Upper lobe of right lung (tissue), 1 donor: ENCODE measurements around the gene GPR183. TPM values are rescaled to one million over a fixed set of nuclear protein-coding genes. Genes with fewer than 3 reads are reported as not detected.

ENCODE experiments used
- ATAC-seq: fragments of 200-7000 bp; cut with Tn5 transposase; one replicate; pipeline ENCODE4 v1.9.1; 2020; ENCODE audit warnings: mild to moderate bottlenecking, moderate library complexity
- DNase-seq: peaks from one replicate; pipeline ENCODE4 v3.0.0-alpha.2; 2020
- H3K27ac ChIP-seq: fragments of 200-600 bp; one replicate; pipeline ENCODE4 v1.8.0; 2022
- H3K27me3 ChIP-seq: fragments of 200-600 bp; one replicate; pipeline ENCODE4 v1.8.0; 2022; ENCODE audit warnings: mild to moderate bottlenecking
- H3K36me3 ChIP-seq: fragments of 200-600 bp; one replicate; pipeline ENCODE4 v1.8.0; 2022
- H3K4me1 ChIP-seq: fragments of 200-600 bp; one replicate; pipeline ENCODE4 v1.8.0; 2022
- H3K4me3 ChIP-seq: fragments of 200-600 bp; one replicate; pipeline ENCODE4 v1.8.0; 2022; ENCODE audit warnings: mild to moderate bottlenecking
- H3K9me3 ChIP-seq: fragments of 200-600 bp; one replicate; pipeline ENCODE4 v1.8.0; 2022
- intact Hi-C: fragments of 100-400 bp; cut with DNase I; formaldehyde crosslinking; loops from one replicate; pipeline ENCODE4 v1.11.0; 2022
- total RNA-seq: library from RNA; stranded (reverse); fragmentation: NEBNext Ultra II Directional; extraction: Animal tissue kit (Norgen Biotek cat#: 25700); gene quantifications from one replicate; pipeline ENCODE4 v1.2.1, GENCODE V29; 2021
- TF ChIP-seq, protein P1 (sequence below): fragments of 200-600 bp; IDR thresholded peaks from one replicate; pipeline ENCODE4 v1.8.0; 2022; ENCODE audit warnings: antibody characterized with exemption
- donor health status: DM: no; HTN: yes; CAD: no; lungs with severe emphysema.

Gene GPR183
- total RNA-seq, 1 donor from 2014 or later, result 13.6 TPM

GRCh38 chr13:99353836-99354235, 46.6 kb upstream of the GPR183 start:
- TF ChIP-seq, protein P1, sequence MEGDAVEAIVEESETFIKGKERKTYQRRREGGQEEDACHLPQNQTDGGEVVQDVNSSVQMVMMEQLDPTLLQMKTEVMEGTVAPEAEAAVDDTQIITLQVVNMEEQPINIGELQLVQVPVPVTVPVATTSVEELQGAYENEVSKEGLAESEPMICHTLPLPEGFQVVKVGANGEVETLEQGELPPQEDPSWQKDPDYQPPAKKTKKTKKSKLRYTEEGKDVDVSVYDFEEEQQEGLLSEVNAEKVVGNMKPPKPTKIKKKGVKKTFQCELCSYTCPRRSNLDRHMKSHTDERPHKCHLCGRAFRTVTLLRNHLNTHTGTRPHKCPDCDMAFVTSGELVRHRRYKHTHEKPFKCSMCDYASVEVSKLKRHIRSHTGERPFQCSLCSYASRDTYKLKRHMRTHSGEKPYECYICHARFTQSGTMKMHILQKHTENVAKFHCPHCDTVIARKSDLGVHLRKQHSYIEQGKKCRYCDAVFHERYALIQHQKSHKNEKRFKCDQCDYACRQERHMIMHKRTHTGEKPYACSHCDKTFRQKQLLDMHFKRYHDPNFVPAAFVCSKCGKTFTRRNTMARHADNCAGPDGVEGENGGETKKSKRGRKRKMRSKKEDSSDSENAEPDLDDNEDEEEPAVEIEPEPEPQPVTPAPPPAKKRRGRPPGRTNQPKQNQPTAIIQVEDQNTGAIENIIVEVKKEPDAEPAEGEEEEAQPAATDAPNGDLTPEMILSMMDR, result no peak
- DNase-seq (no peak), ATAC-seq (no peak)
- Histone ChIP-seq H3K4me3 (no peak overlapping the region), H3K4me1 (peaks cover 22% of the 10 kb centered on the region), H3K9me3 (no peaks in the 10 kb centered on the region), H3K27me3 (no peaks in the 10 kb centered on the region), H3K36me3 (no peaks in the 10 kb centered on the region), H3K27ac (no peak overlapping the region)
- intact Hi-C loops, result no loop called here

DNA sequence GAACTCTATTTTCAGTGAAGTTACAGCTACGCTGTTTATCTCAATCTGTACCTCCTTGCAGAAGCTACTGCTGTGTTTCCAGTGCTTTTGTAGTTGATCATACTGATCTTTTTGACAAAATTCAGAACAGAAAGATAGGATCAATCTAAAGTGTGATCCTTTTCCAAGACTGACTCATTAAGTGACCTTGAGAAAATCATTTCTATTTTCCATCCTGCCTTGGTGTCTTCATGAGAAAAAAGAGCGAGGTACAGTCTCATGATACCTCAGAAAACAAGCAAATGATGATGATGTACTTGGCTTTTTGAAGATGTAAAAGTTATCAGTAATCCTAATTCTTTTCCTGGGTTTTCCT, 46.0 kb upstream of the GPR183 start:
- no peak overlapping the region for H3K27ac ChIP-seq
- H3K4me3 ChIP-seq, result no peak overlapping the region
- intact Hi-C loops, result no loop called here
- no peaks in the 10 kb centered on the region for H3K36me3 ChIP-seq
- TF ChIP-seq, protein P1, result no peak
- peaks cover 22% of the 10 kb centered on the region for H3K4me1 ChIP-seq
- DNase-seq, result no peak
- no peaks in the 10 kb centered on the region for H3K9me3 ChIP-seq
- H3K27me3 ChIP-seq, result no peaks in the 10 kb centered on the region
- no peak for ATAC-seq

DNA sequence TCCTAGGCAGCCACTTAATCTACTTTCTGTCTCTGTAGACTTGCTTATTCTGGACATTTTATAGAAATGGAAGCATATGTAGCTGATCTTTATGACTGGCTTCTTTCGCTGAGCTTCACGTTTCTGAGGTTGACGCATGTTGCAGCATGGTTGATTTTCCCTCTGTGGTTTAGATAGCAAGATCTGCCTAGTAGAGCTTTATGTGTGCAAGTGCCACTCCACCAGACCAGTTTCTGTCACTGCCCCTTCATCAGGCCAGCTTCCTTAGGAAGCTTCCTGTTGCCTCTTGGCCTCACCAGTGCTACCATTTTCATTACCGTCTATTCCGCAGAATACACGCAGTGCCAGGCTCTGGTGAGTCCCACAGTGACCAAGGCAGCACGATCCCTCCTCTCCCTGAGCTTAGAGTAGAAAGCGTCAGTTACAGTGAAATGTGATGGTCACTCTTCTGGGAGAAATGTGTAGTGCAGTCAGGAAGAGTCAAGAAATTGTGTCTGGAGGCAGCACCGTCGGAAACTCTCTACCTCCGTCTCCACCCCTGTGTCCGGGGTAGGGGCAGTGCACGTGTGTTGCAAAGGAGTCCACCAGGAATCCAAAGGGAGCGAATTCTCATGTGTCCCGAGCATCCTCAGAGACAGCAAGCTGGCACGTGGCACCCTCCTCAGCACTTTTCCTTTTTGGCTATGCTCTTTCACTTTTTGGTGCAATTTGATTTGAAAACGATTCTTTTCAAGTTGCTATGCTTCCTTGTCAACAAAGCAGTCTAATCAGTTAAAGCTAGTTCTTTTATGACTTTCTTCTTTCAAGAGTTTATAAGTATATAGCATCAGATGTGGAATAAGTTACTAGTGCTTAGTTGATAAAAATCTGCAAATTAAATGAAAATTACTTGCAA, 45.4 kb upstream of the GPR183 start:
- Histone ChIP-seq H3K36me3 (peaks cover 3% of the 10 kb centered on the region), H3K9me3 (no peaks in the 10 kb centered on the region), H3K4me1 (peaks cover 22% of the 10 kb centered on the region), H3K4me3 (no peak overlapping the region), H3K27ac (no peak overlapping the region), H3K27me3 (no peaks in the 10 kb centered on the region)
- TF ChIP-seq, protein P1, result no peak
- no peak for ATAC-seq
- intact Hi-C loops, result no loop called here
- no peak for DNase-seq

GRCh38 chr13:99351772-99352171, 44.6 kb upstream of the GPR183 start:
- intact Hi-C loops, result no loop called here
- TF ChIP-seq, protein P1, result no peak
- Histone ChIP-seq H3K27ac (no peak overlapping the region), H3K9me3 (no peaks in the 10 kb centered on the region), H3K4me3 (no peak overlapping the region), H3K27me3 (no peaks in the 10 kb centered on the region), H3K4me1 (peaks cover 14% of the 10 kb centered on the region), H3K36me3 (peaks cover 7% of the 10 kb centered on the region)
- ATAC-seq (no peak), DNase-seq (no peak)

- Histone ChIP-seq H3K36me3 (peaks cover 15% of the 10 kb centered on the region), H3K9me3 (no peaks in the 10 kb centered on the region), H3K4me1 (peaks cover 1% of the 10 kb centered on the region), H3K27ac (no peak overlapping the region), H3K27me3 (no peaks in the 10 kb centered on the region), H3K4me3 (no peak overlapping the region)
- TF ChIP-seq, protein P1, result no peak
- DNase-seq, result no peak
- ATAC-seq, result no peak
- intact Hi-C loops, result no loop called here
Measured at GRCh38 chr13:99350191-99350590, 43.0 kb upstream of the GPR183 start.
